ENCODE results near the gene ASAP2. TPM values are rescaled to one million over a fixed set of nuclear protein-coding genes. Genes with fewer than 3 reads are reported as not detected.

The ASAP2 gene
- total RNA-seq, 2 experiments from 2014 or later: 0.27 TPM; not detected in 1

DNA sequence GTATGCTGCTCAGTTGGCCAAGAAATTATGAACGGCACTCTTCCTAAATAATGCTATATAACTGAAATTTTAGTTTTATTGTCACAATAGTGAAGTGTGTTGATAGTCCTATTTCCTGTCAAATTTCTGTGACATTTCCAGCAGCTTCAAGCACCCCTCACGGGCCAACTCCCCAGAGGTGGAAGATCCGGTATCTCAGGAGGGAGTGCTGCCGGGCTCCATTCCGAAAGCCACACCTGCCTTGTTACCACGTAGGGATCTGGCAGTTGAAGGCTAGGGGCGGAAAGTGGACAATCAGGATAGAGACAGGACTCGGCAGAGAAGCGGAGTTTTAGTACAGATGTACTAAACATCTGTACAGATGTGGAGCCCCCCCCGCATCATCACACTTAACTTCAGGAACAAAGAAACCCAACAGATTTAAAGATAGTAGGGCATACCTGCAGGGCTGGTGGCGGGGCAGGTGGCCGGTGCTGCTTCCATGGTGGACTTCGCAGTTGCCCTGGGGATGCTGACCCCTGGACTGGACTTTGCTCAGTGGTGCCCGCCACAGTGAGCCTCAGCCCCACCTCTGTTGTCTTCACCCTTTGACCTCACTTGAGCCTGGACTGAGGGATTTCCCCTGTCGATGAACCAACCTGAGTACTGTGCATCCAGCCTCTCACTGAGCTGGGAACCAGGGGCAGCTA is 22.3 kb downstream of the ASAP2 start:
- Histone ChIP-seq H3K9me2 (ENCODE audit: insufficient read depth, low read length) (no peaks in the 10 kb centered on the region), H3K36me3 (ENCODE audit: insufficient read depth, low read length) (no peaks in the 10 kb centered on the region), H2AFZ (ENCODE audit: low read length) (no peak overlapping the region), H3K27ac (ENCODE audit: low read depth, low read length, poor library complexity, severe bottlenecking) (no peak overlapping the region), H3K4me2 (ENCODE audit: low read length) (no peak overlapping the region), H3K79me2 (ENCODE audit: insufficient read depth, low read depth, low read length) (no peaks in the 10 kb centered on the region), H3K4me3 (ENCODE audit: low read depth, low read length, poor library complexity, severe bottlenecking) (no peak overlapping the region), H4K20me1 (ENCODE audit: insufficient read depth, low read length) (no peaks in the 10 kb centered on the region), H3K4me1 (ENCODE audit: insufficient read depth, low read length, poor library complexity, severe bottlenecking) (no peaks in the 10 kb centered on the region), H3K9me3 (ENCODE audit: low read length) (no peaks in the 10 kb centered on the region)
- no peak for DNase-seq (ENCODE audit: low spot score)
- POLR2A ChIA-PET: no interaction called here
- TF ChIP-seq, protein P1, sequence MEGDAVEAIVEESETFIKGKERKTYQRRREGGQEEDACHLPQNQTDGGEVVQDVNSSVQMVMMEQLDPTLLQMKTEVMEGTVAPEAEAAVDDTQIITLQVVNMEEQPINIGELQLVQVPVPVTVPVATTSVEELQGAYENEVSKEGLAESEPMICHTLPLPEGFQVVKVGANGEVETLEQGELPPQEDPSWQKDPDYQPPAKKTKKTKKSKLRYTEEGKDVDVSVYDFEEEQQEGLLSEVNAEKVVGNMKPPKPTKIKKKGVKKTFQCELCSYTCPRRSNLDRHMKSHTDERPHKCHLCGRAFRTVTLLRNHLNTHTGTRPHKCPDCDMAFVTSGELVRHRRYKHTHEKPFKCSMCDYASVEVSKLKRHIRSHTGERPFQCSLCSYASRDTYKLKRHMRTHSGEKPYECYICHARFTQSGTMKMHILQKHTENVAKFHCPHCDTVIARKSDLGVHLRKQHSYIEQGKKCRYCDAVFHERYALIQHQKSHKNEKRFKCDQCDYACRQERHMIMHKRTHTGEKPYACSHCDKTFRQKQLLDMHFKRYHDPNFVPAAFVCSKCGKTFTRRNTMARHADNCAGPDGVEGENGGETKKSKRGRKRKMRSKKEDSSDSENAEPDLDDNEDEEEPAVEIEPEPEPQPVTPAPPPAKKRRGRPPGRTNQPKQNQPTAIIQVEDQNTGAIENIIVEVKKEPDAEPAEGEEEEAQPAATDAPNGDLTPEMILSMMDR (conservative IDR thresholded peaks at IDR 0.05; ENCODE audit: low read length): no peak
- no peak for TF ChIP-seq EZH2phosphoT487 (IDR thresholded peaks at IDR 0.05; ENCODE audit: borderline replicate concordance, low read depth, low read length)
- no TSS peak for BruUV-seq (replicated peaks)
- intact Hi-C loops (cut with micrococcal nuclease; ENCODE audit: unreplicated experiment): no loop called here
- CTCF ChIA-PET (ENCODE audit: unreplicated experiment): no interaction called here

GRCh38 chr2:9229470-9229820 is 22.8 kb downstream of the ASAP2 start:
- Histone ChIP-seq H2AFZ (ENCODE audit: low read length) (no peak overlapping the region), H3K36me3 (ENCODE audit: insufficient read depth, low read length) (no peaks in the 10 kb centered on the region), H3K9me3 (ENCODE audit: low read length) (no peaks in the 10 kb centered on the region), H3K9me2 (ENCODE audit: insufficient read depth, low read length) (no peaks in the 10 kb centered on the region), H3K4me1 (ENCODE audit: insufficient read depth, low read length, poor library complexity, severe bottlenecking) (no peaks in the 10 kb centered on the region), H4K20me1 (ENCODE audit: insufficient read depth, low read length) (no peaks in the 10 kb centered on the region), H3K27ac (ENCODE audit: low read depth, low read length, poor library complexity, severe bottlenecking) (no peak overlapping the region), H3K79me2 (ENCODE audit: insufficient read depth, low read depth, low read length) (no peaks in the 10 kb centered on the region), H3K4me2 (ENCODE audit: low read length) (no peak overlapping the region), H3K4me3 (ENCODE audit: low read depth, low read length, poor library complexity, severe bottlenecking) (no peak overlapping the region)
- TF ChIP-seq, protein P1 (conservative IDR thresholded peaks at IDR 0.05; ENCODE audit: low read length): no peak
- no peak for TF ChIP-seq EZH2phosphoT487 (IDR thresholded peaks at IDR 0.05; ENCODE audit: borderline replicate concordance, low read depth, low read length)
- no TSS peak for BruUV-seq (replicated peaks)
- POLR2A ChIA-PET: no interaction called here
- DNase-seq (ENCODE audit: low spot score): no peak
- intact Hi-C loops (cut with micrococcal nuclease; ENCODE audit: unreplicated experiment): no loop called here
- CTCF ChIA-PET (ENCODE audit: unreplicated experiment): no interaction called here

DNA sequence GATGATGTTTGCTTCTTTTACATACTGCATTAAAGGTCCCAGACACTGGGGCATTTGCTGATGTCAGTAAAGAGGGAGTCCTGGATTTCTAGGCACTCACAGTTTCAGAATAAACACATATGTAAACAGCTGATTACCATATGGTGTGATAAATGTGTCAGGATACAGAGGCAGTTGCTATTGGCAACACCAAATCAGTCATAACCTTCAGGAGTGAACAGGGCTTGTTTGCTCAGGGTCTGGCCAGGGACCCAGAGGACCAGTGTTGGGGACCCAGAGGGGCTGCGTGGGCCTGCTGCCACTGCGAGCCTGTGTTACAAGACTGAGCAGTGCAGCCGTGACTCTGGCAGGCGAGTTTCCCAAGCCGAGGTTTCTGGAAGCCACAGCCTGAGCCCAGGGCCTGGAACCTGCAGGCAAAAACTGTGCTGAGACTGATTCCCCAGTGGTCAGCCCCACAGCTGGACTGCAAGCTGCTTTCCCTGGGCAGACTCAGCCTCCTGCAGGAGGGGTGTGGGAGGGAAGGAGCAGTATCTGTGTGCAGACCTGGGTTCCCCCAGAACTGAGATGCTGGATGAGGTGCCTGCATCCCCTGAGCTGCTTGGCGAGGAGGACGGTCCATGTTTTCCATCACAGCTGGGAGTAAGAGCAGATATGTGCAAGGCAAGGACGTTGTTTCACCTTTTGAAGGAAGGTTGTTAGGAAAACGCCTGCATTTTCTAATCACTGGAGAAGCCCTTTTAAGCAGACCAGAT is 23.6 kb downstream of the ASAP2 start:
- TF ChIP-seq, protein P1 (conservative IDR thresholded peaks at IDR 0.05; ENCODE audit: low read length): no peak
- no peak for TF ChIP-seq EZH2phosphoT487 (IDR thresholded peaks at IDR 0.05; ENCODE audit: borderline replicate concordance, low read depth, low read length)
- no TSS peak for BruUV-seq (replicated peaks)
- H3K9me3 ChIP-seq (ENCODE audit: low read length): no peaks in the 10 kb centered on the region
- H2AFZ ChIP-seq (ENCODE audit: low read length): no peak overlapping the region
- H3K9me2 ChIP-seq (ENCODE audit: insufficient read depth, low read length): no peaks in the 10 kb centered on the region
- H3K36me3 ChIP-seq (ENCODE audit: insufficient read depth, low read length): no peaks in the 10 kb centered on the region
- H3K4me1 ChIP-seq (ENCODE audit: insufficient read depth, low read length, poor library complexity, severe bottlenecking): no peaks in the 10 kb centered on the region
- H3K4me3 ChIP-seq (ENCODE audit: low read depth, low read length, poor library complexity, severe bottlenecking): no peak overlapping the region
- no peak overlapping the region for H3K27ac ChIP-seq (ENCODE audit: low read depth, low read length, poor library complexity, severe bottlenecking)
- DNase-seq (ENCODE audit: low spot score): no peak
- no peaks in the 10 kb centered on the region for H3K79me2 ChIP-seq (ENCODE audit: insufficient read depth, low read depth, low read length)
- H3K4me2 ChIP-seq (ENCODE audit: low read length): no peak overlapping the region
- intact Hi-C loops (cut with micrococcal nuclease; ENCODE audit: unreplicated experiment): no loop called here
- H4K20me1 ChIP-seq (ENCODE audit: insufficient read depth, low read length): no peaks in the 10 kb centered on the region
- ChIA-PET CTCF (ENCODE audit: unreplicated experiment) (no interaction called here), POLR2A (no interaction called here)
